Ovary (tissue), 3 donors: Measurements from ENCODE around the gene CD4.

Experiments
- EP300 ChIP-seq: sonication (generic); formaldehyde crosslinking; IDR thresholded peaks from one replicate; pipeline ENCODE4 v1.6.1; 2017; ENCODE audit warnings: antibody characterized with exemption
- POLR2A ChIP-seq: fragments of 450-650 bp; IDR thresholded peaks from one replicate; pipeline ENCODE4 v1.6.1; 2017; ENCODE audit warnings: antibody characterized with exemption, mild to moderate bottlenecking, moderate library complexity
- TF ChIP-seq, protein P1 (sequence below), 3 donors: fragments of 450-650 bp in 2 of 3; fragments of 200-600 bp in 1 of 3; IDR thresholded peaks; one replicate each; pipeline versions ENCODE4 v1.5.1 to v1.8.0; 2016 to 2022; ENCODE audit warnings: antibody characterized with exemption in 3 of 3, mild to moderate bottlenecking in 1 of 3
- donor health status: DM: no; HTN: no; CAD: no.

- TF ChIP-seq, protein P1, sequence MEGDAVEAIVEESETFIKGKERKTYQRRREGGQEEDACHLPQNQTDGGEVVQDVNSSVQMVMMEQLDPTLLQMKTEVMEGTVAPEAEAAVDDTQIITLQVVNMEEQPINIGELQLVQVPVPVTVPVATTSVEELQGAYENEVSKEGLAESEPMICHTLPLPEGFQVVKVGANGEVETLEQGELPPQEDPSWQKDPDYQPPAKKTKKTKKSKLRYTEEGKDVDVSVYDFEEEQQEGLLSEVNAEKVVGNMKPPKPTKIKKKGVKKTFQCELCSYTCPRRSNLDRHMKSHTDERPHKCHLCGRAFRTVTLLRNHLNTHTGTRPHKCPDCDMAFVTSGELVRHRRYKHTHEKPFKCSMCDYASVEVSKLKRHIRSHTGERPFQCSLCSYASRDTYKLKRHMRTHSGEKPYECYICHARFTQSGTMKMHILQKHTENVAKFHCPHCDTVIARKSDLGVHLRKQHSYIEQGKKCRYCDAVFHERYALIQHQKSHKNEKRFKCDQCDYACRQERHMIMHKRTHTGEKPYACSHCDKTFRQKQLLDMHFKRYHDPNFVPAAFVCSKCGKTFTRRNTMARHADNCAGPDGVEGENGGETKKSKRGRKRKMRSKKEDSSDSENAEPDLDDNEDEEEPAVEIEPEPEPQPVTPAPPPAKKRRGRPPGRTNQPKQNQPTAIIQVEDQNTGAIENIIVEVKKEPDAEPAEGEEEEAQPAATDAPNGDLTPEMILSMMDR (IDR thresholded peaks at IDR 0.05), result no peak
- no peak for TF ChIP-seq POLR2A
- TF ChIP-seq EP300, result no peak
Measured at GRCh38 chr12:6854036-6854435, 64.7 kb downstream of the CD4 start.
